Gastroesophageal sphincter (tissue), 4 donors: ENCODE data around the gene MVB12B. TPM values are rescaled to one million over a fixed set of nuclear protein-coding genes. Genes with fewer than 3 reads are reported as not detected.

Experiments used
- ATAC-seq: fragments of 150-250 bp; one replicate; pipeline ENCODE4 v1.9.1; 2016; ENCODE audit warnings: mild to moderate bottlenecking, moderate library complexity
- H3K27ac ChIP-seq, 4 donors: fragments of 200-600 bp; sonication (generic) in 3 of 4; 1 replicate in 3 of 4; 2 replicates in 1 of 4; pipeline ENCODE4 v1.5.1; 2016 to 2019
- H3K27me3 ChIP-seq: fragments of 200-600 bp; sonication (generic); one replicate; pipeline ENCODE4 v1.5.1; 2019
- H3K36me3 ChIP-seq, 2 donors: fragments of 200-600 bp; sonication (generic); one replicate each; pipeline ENCODE4 v1.5.1; 2019; ENCODE audit warnings: control low read depth in 1 of 2
- H3K4me1 ChIP-seq, 3 donors: fragments of 200-600 bp; sonication (generic); 1 replicate in 2 of 3; 2 replicates in 1 of 3; pipeline ENCODE4 v1.5.1; 2016 to 2019; ENCODE audit warnings: control low read depth in 2 of 3
- H3K4me3 ChIP-seq, 2 donors: fragments of 200-600 bp; sonication (generic); one replicate each; pipeline ENCODE4 v1.5.1; 2019; ENCODE audit warnings: mild to moderate bottlenecking in 1 of 2, moderate library complexity in 1 of 2
- H3K9me3 ChIP-seq, 3 donors: fragments of 200-600 bp; sonication (generic); one replicate each; pipeline ENCODE4 v1.5.1; 2017 to 2019; ENCODE audit warnings: control low read depth in 2 of 3
- CTCF ChIP-seq, 4 experiments: fragments of 200-600 bp in 2 of 4; fragments of 450-650 bp in 2 of 4; sonication (generic) in 1 of 4; IDR thresholded peaks; one replicate each; pipeline ENCODE4 v1.5.1; 2017 to 2019; ENCODE audit warnings: antibody characterized with exemption in 4 of 4, mild to moderate bottlenecking in 2 of 4, moderate library complexity in 2 of 4
- EP300 ChIP-seq: sonication (generic); formaldehyde crosslinking; IDR thresholded peaks from one replicate; pipeline ENCODE4 v1.6.1; 2017; ENCODE audit warnings: antibody characterized with exemption, mild to moderate bottlenecking
- POLR2A ChIP-seq, 2 donors: fragments of 450-650 bp; IDR thresholded peaks; one replicate each; pipeline ENCODE4 v1.6.1; 2017; ENCODE audit warnings: antibody characterized with exemption in 2 of 2, mild to moderate bottlenecking in 2 of 2, moderate library complexity in 1 of 2
- POLR2AphosphoS5 ChIP-seq: sonication (generic); formaldehyde crosslinking; IDR thresholded peaks from one replicate; pipeline ENCODE4 v1.6.1; 2017; ENCODE audit warnings: antibody characterized with exemption
- WGBS, 2 donors: methylation state at CpG; one replicate each; pipeline ENCODE4 v1.1.5; 2018; ENCODE audit warnings: low coverage in 1 of 2; 5-methylcytosine and 5-hydroxymethylcytosine counted together
- total RNA-seq, 4 donors: library from RNA; depleted of rRNA; stranded (reverse); fragments of >200 nt; gene quantifications; one replicate each; pipeline ENCODE4 v1.1.0, GENCODE V29; 2016

Gene MVB12B
- total RNA-seq, 4 donors from 2014 or later = 12.0 to 25.2 (median 15.9) TPM

GRCh38 chr9:126317513-126317912 lies 9.1 kb upstream of the MVB12B start:
- ATAC-seq = no peak
- WGBS, 2 donors = 55 to 77% methylated on average over 4 of the region's 4 CpGs
- no peaks in the 10 kb centered on the region for H3K36me3 ChIP-seq
- no peak overlapping the region for H3K4me3 ChIP-seq
- H3K9me3 ChIP-seq = no peaks in the 10 kb centered on the region
- H3K4me1 ChIP-seq = no peaks in the 10 kb centered on the region
- no peaks in the 10 kb centered on the region for H3K27me3 ChIP-seq
- peak; percentile 21 to 53 (median 43) for TF ChIP-seq CTCF (IDR thresholded peaks at IDR 0.05)
- no peak for TF ChIP-seq EP300
- no peak overlapping the region for H3K27ac ChIP-seq

GRCh38 chr9:126318858-126319257 lies 7.8 kb upstream of the MVB12B start:
- no peaks in the 10 kb centered on the region for H3K4me1 ChIP-seq
- H3K27ac ChIP-seq = no peak overlapping the region
- no peak for ATAC-seq
- 86 to 87% methylated on average over 3 to 5 of the region's 6 CpGs for WGBS, 2 donors
- H3K36me3 ChIP-seq = no peaks in the 10 kb centered on the region
- no peaks in the 10 kb centered on the region for H3K27me3 ChIP-seq
- peaks cover 0 to under 1% (median 0%) of the 10 kb centered on the region in 3 donors for H3K9me3 ChIP-seq
- no peak for TF ChIP-seq CTCF (IDR thresholded peaks at IDR 0.05)
- no peak for TF ChIP-seq EP300
- TF ChIP-seq POLR2A (IDR thresholded peaks at IDR 0.05) = no peak
- TF ChIP-seq POLR2AphosphoS5 = no peak
- no peak overlapping the region for H3K4me3 ChIP-seq

- TF ChIP-seq POLR2A (IDR thresholded peaks at IDR 0.05) = no peak
- TF ChIP-seq POLR2AphosphoS5 = no peak
- TF ChIP-seq EP300 = no peak
- TF ChIP-seq CTCF (IDR thresholded peaks at IDR 0.05) = no peak
- Histone ChIP-seq H3K9me3 (peaks cover 0 to 8% (median 0%) of the 10 kb centered on the region in 3 donors), H3K4me3 (no peak overlapping the region), H3K36me3 (no peaks in the 10 kb centered on the region), H3K27ac (no peak overlapping the region), H3K4me1 (no peaks in the 10 kb centered on the region), H3K27me3 (no peaks in the 10 kb centered on the region)
- 87 to 95% methylated on average over 4 to 5 of the region's 5 CpGs for WGBS, 2 donors
- no peak for ATAC-seq
These were observed 7.0 kb upstream of the MVB12B start for GRCh38 chr9:126319671-126320070.

- Histone ChIP-seq H3K36me3 (no peaks in the 10 kb centered on the region), H3K27ac (no peak overlapping the region), H3K4me3 (no peak overlapping the region), H3K27me3 (no peaks in the 10 kb centered on the region), H3K9me3 (peaks cover 0 to 15% (median 0%) of the 10 kb centered on the region in 3 donors), H3K4me1 (no peaks in the 10 kb centered on the region)
- WGBS, 2 donors = 61 to 83% methylated on average over 3 to 4 of the region's 4 CpGs
- no peak for ATAC-seq
- TF ChIP-seq POLR2AphosphoS5 = no peak
- no peak for TF ChIP-seq POLR2A (IDR thresholded peaks at IDR 0.05)
- no peak for TF ChIP-seq EP300
- TF ChIP-seq CTCF (IDR thresholded peaks at IDR 0.05) = no peak
These were observed 6.3 kb upstream of the MVB12B start for GRCh38 chr9:126320158-126320922.

- no peaks in the 10 kb centered on the region for H3K27me3 ChIP-seq
- no peaks in the 10 kb centered on the region for H3K36me3 ChIP-seq
- H3K4me1 ChIP-seq = peaks cover 0 to 7% (median 0%) of the 10 kb centered on the region in 3 donors
- 100% methylated on average over 1 of the region's 1 CpG; no CpG with 5 or more reads in 1 of the 2 donors for WGBS, 2 donors
- no peak for ATAC-seq
- H3K27ac ChIP-seq = no peak overlapping the region
- no peak for TF ChIP-seq POLR2A (IDR thresholded peaks at IDR 0.05)
- no peak for TF ChIP-seq POLR2AphosphoS5
- TF ChIP-seq EP300 = no peak
- TF ChIP-seq CTCF (IDR thresholded peaks at IDR 0.05) = no peak
- no peak overlapping the region for H3K4me3 ChIP-seq
- H3K9me3 ChIP-seq = peaks cover 0 to 15% (median 0%) of the 10 kb centered on the region in 3 donors
These were observed 4.9 kb upstream of the MVB12B start for GRCh38 chr9:126321742-126322141.
